Neural progenitor cell (in vitro differentiated cells): ENCODE measurements around the gene TXNL4B. TPM values are rescaled to one million over a fixed set of nuclear protein-coding genes. Genes with fewer than 3 reads are reported as not detected.

Source experiments
- DNase-seq: peaks from one replicate; pipeline ENCODE4 v3.0.0-alpha.2; 2016; ENCODE audit warnings: low spot score
- H2AFZ ChIP-seq: fragments of 200-600 bp; sonication (generic); replicated peaks from 2 replicates; pipeline ENCODE4 v1.6.1; 2016; ENCODE audit warnings: antibody characterized with exemption
- H3F3A ChIP-seq: fragments of 200-600 bp; sonication (generic); 2 replicates; pipeline ENCODE4 v1.6.1; 2016; ENCODE audit warnings: antibody characterized with exemption, low read depth
- H3K27ac ChIP-seq: fragments of 200-600 bp; sonication (generic); 2 replicates; pipeline ENCODE4 v1.5.1; 2016; ENCODE audit warnings: mild to moderate bottlenecking
- H3K27me3 ChIP-seq: fragments of 200-600 bp; sonication (generic); 2 replicates; pipeline ENCODE4 v1.6.1; 2016; ENCODE audit warnings: mild to moderate bottlenecking, moderate library complexity
- H3K36me3 ChIP-seq: fragments of 200-600 bp; sonication (generic); 2 replicates; pipeline ENCODE4 v1.5.1; 2016
- H3K4me1 ChIP-seq: fragments of 200-600 bp; sonication (generic); 2 replicates; pipeline ENCODE4 v1.6.1; 2016; ENCODE audit warnings: mixed run types
- H3K4me2 ChIP-seq: fragments of 200-600 bp; sonication (generic); 2 replicates; pipeline ENCODE4 v1.6.1; 2016
- H3K4me3 ChIP-seq: fragments of 200-600 bp; sonication (generic); 2 replicates; pipeline ENCODE4 v1.5.1; 2016
- H3K79me2 ChIP-seq: fragments of 200-600 bp; sonication (generic); 2 replicates; pipeline ENCODE4 v1.6.1; 2016; ENCODE audit warnings: low read depth
- H3K9ac ChIP-seq: fragments of 200-600 bp; sonication (generic); 2 replicates; pipeline ENCODE4 v1.6.1; 2016
- H3K9me3 ChIP-seq: fragments of 200-600 bp; sonication (generic); 2 replicates; pipeline ENCODE4 v1.5.1; 2016; ENCODE audit warnings: low read depth
- H4K20me1 ChIP-seq: fragments of 200-600 bp; sonication (generic); 2 replicates; pipeline ENCODE4 v1.6.1; 2016; ENCODE audit warnings: low read depth
- H3K27ac Mint-ChIP-seq: 3 replicates; pipeline ENCODE4 v1.8.0; 2021; ENCODE audit warnings: mixed read lengths
- H3K27me3 Mint-ChIP-seq: 2 replicates; pipeline ENCODE4 v1.8.0; 2022; ENCODE audit warnings: low read depth, mild to moderate bottlenecking, inconsistent platforms, moderate library complexity, mixed read lengths; ENCODE audit not compliant: insufficient read depth
- H3K36me3 Mint-ChIP-seq: 3 replicates; pipeline ENCODE4 v1.8.0; 2021; ENCODE audit warnings: mixed read lengths
- H3K4me1 Mint-ChIP-seq: 3 replicates; pipeline ENCODE4 v1.8.0; 2021; ENCODE audit warnings: mixed read lengths
- H3K4me3 Mint-ChIP-seq: 3 replicates; pipeline ENCODE4 v1.8.0; 2021; ENCODE audit warnings: mild to moderate bottlenecking, moderate library complexity, mixed read lengths
- H3K9me3 Mint-ChIP-seq: 3 replicates; pipeline ENCODE4 v1.8.0; 2020; ENCODE audit warnings: mixed read lengths
- EZH2 ChIP-seq: fragments of 200-600 bp; sonication (generic); IDR thresholded peaks from 2 replicates; pipeline ENCODE4 v1.6.1; 2017; ENCODE audit warnings: antibody characterized with exemption, mild to moderate bottlenecking, moderate library complexity
- EZH2phosphoT487 ChIP-seq: fragments of 200-600 bp; sonication (generic); IDR thresholded peaks from 2 replicates; pipeline ENCODE4 v1.6.1; 2017; ENCODE audit warnings: antibody characterized with exemption
- total RNA-seq: library from RNA; depleted of rRNA; stranded (reverse); fragments of >200 nt; gene quantifications from 2 replicates; pipeline ENCODE4 v1.2.3, GENCODE V29; 2015; ENCODE audit warnings: low replicate concordance
- TF ChIP-seq, protein P1 (sequence below): fragments of 200-600 bp; sonication (generic); IDR thresholded peaks from 2 replicates; pipeline ENCODE4 v1.5.1; 2017; ENCODE audit warnings: antibody characterized with exemption, mild to moderate bottlenecking

Gene TXNL4B
- total RNA-seq, 1 donor from 2014 or later = 23.4 TPM

DNA sequence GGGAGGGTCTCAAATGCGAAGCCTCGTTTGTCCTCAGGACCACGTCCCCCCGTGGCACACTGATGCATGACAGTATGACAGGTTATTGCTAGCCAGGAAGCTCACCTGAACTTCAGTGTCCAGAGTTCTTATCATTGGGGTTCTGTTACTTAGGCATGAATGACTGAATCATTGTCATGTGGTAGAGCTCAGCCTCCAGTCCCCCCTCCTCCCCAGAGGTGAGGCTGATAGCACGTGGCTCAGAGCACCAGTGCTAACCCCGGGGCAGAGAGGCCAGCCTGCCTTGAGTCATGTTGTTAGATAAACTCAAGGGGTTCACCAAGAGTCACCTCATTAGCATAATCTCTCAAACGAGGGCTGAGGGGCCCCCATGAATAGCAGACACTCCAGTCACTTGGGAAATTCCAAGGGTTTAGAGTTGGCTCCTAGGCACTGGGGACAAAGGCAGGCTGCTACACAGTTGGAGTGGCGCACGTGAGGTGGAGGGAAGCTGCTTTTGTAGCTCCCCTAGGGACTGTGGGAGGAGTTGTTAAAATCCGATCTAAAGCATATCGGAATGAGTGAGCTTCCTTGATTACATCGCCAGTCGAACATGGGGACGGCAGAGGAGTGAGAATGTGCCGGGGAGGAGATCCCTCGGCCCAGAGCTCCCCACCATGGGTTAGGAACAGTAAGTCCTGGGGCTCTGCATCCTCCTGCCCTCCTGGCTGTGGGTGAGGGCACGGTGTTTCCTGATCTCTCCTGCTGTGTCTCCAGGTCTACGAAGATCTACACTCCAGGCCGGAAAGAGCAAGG is 18.4 kb upstream of the TXNL4B start:
- Mint-ChIP-seq H3K4me1 (peaks cover 11% of the 10 kb centered on the region), H3K36me3 (peaks cover 34% of the 10 kb centered on the region), H3K9me3 (no peaks in the 10 kb centered on the region), H3K27me3 (no peaks in the 10 kb centered on the region), H3K4me3 (no peak overlapping the region), H3K27ac (no peak overlapping the region)
- TF ChIP-seq, protein P1, sequence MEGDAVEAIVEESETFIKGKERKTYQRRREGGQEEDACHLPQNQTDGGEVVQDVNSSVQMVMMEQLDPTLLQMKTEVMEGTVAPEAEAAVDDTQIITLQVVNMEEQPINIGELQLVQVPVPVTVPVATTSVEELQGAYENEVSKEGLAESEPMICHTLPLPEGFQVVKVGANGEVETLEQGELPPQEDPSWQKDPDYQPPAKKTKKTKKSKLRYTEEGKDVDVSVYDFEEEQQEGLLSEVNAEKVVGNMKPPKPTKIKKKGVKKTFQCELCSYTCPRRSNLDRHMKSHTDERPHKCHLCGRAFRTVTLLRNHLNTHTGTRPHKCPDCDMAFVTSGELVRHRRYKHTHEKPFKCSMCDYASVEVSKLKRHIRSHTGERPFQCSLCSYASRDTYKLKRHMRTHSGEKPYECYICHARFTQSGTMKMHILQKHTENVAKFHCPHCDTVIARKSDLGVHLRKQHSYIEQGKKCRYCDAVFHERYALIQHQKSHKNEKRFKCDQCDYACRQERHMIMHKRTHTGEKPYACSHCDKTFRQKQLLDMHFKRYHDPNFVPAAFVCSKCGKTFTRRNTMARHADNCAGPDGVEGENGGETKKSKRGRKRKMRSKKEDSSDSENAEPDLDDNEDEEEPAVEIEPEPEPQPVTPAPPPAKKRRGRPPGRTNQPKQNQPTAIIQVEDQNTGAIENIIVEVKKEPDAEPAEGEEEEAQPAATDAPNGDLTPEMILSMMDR = no peak
- TF ChIP-seq EZH2phosphoT487 (no peak), EZH2 (no peak)
- H3K4me1 ChIP-seq = no peaks in the 10 kb centered on the region
- no peaks in the 10 kb centered on the region for H3K9me3 ChIP-seq
- no peak overlapping the region for H3K9ac ChIP-seq
- no peaks in the 10 kb centered on the region for H3K36me3 ChIP-seq
- H4K20me1 ChIP-seq = no peaks in the 10 kb centered on the region
- no peaks in the 10 kb centered on the region for H3K27me3 ChIP-seq
- H3F3A ChIP-seq = no peaks in the 10 kb centered on the region
- peak; percentile 56 for DNase-seq
- H3K4me2 ChIP-seq = no peak overlapping the region
- H3K79me2 ChIP-seq = no peaks in the 10 kb centered on the region
- no peak overlapping the region for H2AFZ ChIP-seq
- H3K27ac ChIP-seq = peak overlapping the region; percentile 37
- H3K4me3 ChIP-seq = no peak overlapping the region

DNA sequence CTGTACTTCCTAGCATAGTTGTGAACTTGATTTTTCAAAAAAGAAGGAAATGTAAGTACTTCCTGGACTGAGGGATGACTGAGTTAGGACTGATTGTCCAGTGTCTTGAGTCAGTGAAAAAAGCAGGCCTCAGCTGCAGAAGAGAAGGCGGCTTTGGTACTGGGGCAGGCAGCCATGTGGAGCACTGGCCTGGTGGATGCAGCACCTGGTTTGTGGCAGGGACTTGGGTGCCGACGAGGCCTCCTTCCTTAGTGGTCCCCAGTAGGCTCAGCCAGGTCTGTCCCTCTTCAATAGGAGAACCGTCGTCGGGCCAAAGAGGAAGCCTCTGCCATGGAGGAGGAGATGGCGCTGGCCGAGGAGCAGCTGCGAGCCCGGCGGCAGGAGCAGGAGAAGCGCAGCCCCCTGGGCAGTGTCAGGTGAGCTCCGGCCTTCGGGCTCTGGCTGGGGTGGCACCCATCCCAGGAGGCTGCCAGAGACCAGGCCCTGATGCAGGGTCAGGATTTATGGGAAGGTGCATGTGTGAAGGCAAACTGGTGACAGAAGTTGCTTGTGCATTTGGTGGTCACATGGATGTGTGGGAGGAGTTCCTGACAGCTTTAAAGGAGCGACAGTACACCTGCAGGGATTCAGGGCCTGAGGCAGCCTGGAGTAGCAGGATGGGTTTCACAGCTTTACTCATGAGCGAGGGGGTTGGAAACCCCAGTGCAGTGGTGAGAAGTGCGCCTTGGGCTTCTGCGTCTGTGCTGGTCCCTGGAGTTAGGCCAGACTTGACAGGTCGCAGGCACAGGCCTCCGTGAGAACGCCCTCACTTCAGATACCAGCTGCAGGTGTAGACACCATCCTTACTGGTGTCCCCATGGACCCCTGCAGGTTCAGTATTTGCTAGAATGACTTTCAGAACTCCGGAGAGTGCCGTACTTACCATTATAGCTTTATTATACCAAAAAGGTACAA is 17.5 kb upstream of the TXNL4B start:
- Mint-ChIP-seq H3K4me1 (peaks cover 11% of the 10 kb centered on the region), H3K27me3 (no peaks in the 10 kb centered on the region), H3K27ac (no peak overlapping the region), H3K4me3 (no peak overlapping the region), H3K36me3 (peaks cover 31% of the 10 kb centered on the region), H3K9me3 (no peaks in the 10 kb centered on the region)
- Histone ChIP-seq H4K20me1 (no peaks in the 10 kb centered on the region), H3K4me2 (no peak overlapping the region), H3K9ac (no peak overlapping the region), H3K9me3 (no peaks in the 10 kb centered on the region), H3K36me3 (no peaks in the 10 kb centered on the region), H2AFZ (no peak overlapping the region), H3K4me1 (no peaks in the 10 kb centered on the region), H3K27ac (no peak overlapping the region), H3K27me3 (no peaks in the 10 kb centered on the region), H3K79me2 (no peaks in the 10 kb centered on the region), H3F3A (no peaks in the 10 kb centered on the region), H3K4me3 (no peak overlapping the region)
- TF ChIP-seq EZH2 (no peak), EZH2phosphoT487 (no peak)
- TF ChIP-seq, protein P1 = no peak
- no peak for DNase-seq

DNA sequence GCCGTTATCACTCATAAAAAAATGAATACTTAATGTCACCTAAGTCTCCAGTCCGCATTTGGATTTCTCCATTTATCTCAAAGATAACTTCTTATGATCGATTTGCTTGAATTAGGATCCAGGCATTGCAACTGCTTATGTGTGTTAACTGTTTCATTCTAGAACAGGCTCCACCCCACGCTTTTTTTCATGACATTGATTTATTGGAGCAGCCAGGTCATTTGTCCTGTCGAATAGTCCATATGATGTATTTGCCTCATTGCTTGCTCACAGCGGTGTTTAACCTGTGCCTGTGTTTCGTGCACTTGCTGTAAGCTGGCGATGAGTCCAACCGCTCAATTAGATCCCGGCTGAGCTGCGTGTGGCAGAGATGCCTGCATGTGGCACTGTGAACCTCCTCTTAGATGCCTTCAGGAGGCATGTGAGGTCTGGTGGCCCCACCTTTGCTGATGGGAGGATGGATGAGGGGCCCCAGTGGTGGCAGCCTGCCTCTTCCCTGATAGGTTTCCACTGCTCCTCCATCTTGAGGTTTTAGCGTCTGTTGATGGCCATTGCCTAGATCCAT is 16.6 kb upstream of the TXNL4B start:
- Histone ChIP-seq H3K9me3 (no peaks in the 10 kb centered on the region), H3K4me2 (no peak overlapping the region), H3K27ac (no peak overlapping the region), H3K9ac (no peak overlapping the region), H3K4me1 (no peaks in the 10 kb centered on the region), H4K20me1 (no peaks in the 10 kb centered on the region), H3K27me3 (no peaks in the 10 kb centered on the region), H3K79me2 (no peaks in the 10 kb centered on the region), H3F3A (no peaks in the 10 kb centered on the region), H2AFZ (no peak overlapping the region), H3K36me3 (no peaks in the 10 kb centered on the region), H3K4me3 (no peak overlapping the region)
- no peaks in the 10 kb centered on the region for H3K9me3 Mint-ChIP-seq
- peaks cover 39% of the 10 kb centered on the region for H3K36me3 Mint-ChIP-seq
- H3K4me3 Mint-ChIP-seq = no peak overlapping the region
- peaks cover 11% of the 10 kb centered on the region for H3K4me1 Mint-ChIP-seq
- H3K27me3 Mint-ChIP-seq = peaks cover 2% of the 10 kb centered on the region
- no peak for DNase-seq
- TF ChIP-seq EZH2phosphoT487 (no peak), EZH2 (no peak)
- TF ChIP-seq, protein P1 = no peak
- no peak overlapping the region for H3K27ac Mint-ChIP-seq
